Epithelial cell of proximal tubule (primary cell): ENCODE data around the gene STAG1. TPM values are rescaled to one million over a fixed set of nuclear protein-coding genes. Genes with fewer than 3 reads are reported as not detected.

ENCODE experiments used
- DNase-seq: peaks from one replicate; pipeline ENCODE4 v3.0.0-alpha.2; 2011; ENCODE audit warnings: low read depth
- H3K4me3 ChIP-seq: 2 replicates; pipeline ENCODE4 v1.5.1; 2011; ENCODE audit warnings: low read depth, mild to moderate bottlenecking, low read length
- total RNA-seq: library from RNA; depleted of rRNA; stranded (reverse); fragments of >200 nt; gene quantifications from 2 replicates; pipeline ENCODE4 v1.2.3, GENCODE V29; 2015
- TF ChIP-seq, protein P1 (sequence below): conservative IDR thresholded peaks from 2 replicates; pipeline ENCODE4 v1.5.1; 2012; ENCODE audit warnings: low read depth, mild to moderate bottlenecking, low read length

STAG1 gene
- total RNA-seq, 1 donor from 2014 or later, result 16.3 TPM

DNA sequence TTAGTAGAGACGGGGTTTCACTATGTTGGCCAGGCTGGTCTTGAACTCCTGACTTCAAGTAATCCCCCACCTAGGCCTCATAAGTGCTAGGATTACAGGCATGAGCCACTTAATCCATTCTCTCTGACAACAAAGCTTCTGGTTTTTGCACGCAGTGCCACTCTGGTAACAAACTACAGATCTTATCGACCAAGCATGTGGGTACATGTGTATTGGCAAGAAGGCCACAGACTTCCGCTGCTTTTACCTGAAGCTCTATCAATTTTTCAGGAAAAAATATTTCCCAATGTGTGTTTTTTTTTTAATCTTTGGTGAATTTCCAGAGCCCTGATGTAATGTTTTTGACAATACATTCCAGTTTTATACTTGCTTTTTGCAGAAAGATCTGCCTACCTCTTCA, 319.5 kb downstream of the STAG1 start:
- TF ChIP-seq, protein P1, sequence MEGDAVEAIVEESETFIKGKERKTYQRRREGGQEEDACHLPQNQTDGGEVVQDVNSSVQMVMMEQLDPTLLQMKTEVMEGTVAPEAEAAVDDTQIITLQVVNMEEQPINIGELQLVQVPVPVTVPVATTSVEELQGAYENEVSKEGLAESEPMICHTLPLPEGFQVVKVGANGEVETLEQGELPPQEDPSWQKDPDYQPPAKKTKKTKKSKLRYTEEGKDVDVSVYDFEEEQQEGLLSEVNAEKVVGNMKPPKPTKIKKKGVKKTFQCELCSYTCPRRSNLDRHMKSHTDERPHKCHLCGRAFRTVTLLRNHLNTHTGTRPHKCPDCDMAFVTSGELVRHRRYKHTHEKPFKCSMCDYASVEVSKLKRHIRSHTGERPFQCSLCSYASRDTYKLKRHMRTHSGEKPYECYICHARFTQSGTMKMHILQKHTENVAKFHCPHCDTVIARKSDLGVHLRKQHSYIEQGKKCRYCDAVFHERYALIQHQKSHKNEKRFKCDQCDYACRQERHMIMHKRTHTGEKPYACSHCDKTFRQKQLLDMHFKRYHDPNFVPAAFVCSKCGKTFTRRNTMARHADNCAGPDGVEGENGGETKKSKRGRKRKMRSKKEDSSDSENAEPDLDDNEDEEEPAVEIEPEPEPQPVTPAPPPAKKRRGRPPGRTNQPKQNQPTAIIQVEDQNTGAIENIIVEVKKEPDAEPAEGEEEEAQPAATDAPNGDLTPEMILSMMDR, result no peak
- no peak overlapping the region for H3K4me3 ChIP-seq
- DNase-seq, result no peak

DNA sequence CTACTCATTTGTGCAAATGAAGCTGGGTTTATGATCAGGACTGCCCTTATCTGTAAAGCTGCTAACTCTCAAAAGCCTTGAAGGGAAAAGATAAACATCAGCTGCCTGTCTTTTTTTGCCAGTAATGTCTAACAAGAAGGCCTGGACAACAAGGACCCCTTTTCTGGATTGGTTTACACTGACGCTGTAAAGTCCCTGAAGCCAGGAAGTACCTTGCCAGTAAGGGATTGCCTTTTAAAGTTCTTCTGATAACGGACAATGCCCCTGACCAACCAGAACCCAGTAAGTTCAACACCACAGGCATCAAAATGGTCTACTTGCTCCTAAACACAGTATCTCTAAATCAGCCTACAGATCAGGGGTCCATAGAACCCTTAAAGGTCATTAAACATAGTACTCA, 324.0 kb downstream of the STAG1 start:
- TF ChIP-seq, protein P1, result no peak
- DNase-seq, result no peak
- H3K4me3 ChIP-seq, result no peak overlapping the region

DNA sequence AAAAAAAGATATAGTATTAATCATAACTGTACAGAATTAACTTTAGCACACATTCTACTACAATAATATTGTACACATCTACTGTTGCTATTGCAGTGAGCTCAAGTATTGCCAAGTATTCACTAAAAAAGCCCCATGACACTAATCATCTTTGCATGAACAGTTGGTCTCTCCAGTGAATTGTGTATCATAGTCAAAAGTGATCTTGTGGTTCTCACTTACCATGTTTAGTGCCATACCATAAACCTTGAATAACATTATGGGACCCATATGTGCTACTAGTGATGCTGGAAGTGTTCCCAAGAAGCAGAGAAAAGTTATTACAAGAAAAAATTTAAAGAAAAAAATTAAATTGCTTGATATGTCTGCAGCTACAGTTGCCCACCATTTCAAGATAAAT, 324.9 kb downstream of the STAG1 start:
- TF ChIP-seq, protein P1, result no peak
- no peak for DNase-seq
- H3K4me3 ChIP-seq, result no peak overlapping the region

DNA sequence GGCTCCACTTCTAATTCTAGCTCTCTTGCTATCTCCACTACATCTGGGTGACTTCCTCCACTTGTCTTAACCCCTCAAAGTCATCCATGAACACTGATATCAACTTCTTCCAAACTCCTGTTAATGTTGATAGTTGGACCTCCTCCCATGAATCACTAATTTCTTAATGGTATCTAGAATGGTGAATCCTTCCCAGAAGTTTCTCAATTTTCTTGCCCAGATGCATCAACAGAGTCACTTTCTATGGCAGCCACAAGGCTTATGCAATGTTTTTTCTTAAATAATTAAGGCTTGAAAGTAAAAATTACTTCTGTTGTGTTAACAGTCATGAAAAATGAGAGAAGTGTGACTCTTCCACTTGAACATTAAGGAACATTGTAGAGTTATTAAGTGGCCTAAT, 337.7 kb downstream of the STAG1 start:
- TF ChIP-seq, protein P1, result no peak
- no peak for DNase-seq

DNA sequence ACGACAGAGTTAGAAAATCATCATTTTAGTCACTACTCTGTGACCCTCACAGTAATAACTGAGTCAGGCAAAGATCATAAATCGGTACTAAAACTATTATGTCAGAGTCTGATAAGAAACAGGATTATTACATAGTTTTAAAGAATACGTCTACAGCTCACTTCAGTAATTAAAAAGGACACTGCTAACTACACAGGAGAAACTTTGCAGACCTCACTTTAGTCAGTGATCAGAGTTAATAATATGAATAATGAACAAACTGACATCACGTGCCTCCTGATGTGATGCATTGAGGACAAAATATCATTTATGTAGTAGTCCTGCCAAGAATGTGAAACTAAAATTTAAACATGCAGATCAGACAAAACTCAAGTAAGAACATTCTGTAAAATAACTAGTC, 339.9 kb downstream of the STAG1 start:
- no peak overlapping the region for H3K4me3 ChIP-seq
- DNase-seq, result no peak
- TF ChIP-seq, protein P1, result no peak

More for the DNA sequence above, 337.7 kb downstream of the STAG1 start:
- no peak overlapping the region for H3K4me3 ChIP-seq

DNA sequence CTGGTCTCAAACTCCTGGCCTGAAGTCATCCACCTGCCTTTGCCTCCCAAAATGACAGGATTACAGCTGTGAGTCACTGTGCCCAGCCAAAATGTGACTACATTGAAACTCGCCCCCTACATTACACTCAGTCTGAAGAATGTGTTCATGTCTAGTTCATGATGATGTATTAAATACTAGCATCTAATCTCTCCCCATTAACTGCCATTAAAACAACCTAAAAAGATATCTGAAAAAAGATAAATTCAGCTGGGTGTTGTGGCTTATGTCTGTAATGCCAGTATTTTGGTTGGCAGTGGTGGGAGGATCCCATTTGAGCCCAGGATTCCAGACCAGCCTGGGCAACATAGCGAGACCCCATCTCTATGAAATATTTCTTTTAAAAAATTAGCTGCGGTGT, 342.6 kb downstream of the STAG1 start:
- DNase-seq, result no peak
- TF ChIP-seq, protein P1, result no peak
- no peak overlapping the region for H3K4me3 ChIP-seq

DNA sequence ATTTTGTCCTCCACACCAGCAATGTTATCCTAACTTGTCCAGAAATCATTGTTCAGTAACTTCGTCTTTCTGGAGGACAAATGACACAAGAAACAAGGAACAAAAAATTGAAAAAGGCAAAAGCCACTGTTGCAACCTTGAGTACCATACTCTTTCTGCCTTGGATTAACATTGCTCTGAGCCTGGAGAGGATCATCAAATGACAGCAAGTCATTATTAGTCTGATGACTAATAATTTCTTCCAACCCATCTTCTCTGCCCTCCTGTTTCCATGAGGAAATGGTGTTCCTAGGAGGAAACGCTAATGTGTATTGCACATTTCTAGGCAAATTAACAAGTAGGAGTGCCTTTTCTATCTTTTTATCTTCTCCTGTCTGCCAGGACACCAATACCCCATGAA, 348.1 kb downstream of the STAG1 start:
- DNase-seq, result no peak
- H3K4me3 ChIP-seq, result no peak overlapping the region
- TF ChIP-seq, protein P1, result no peak
